ENCODE data around the gene GAN.

GAN gene

DNA sequence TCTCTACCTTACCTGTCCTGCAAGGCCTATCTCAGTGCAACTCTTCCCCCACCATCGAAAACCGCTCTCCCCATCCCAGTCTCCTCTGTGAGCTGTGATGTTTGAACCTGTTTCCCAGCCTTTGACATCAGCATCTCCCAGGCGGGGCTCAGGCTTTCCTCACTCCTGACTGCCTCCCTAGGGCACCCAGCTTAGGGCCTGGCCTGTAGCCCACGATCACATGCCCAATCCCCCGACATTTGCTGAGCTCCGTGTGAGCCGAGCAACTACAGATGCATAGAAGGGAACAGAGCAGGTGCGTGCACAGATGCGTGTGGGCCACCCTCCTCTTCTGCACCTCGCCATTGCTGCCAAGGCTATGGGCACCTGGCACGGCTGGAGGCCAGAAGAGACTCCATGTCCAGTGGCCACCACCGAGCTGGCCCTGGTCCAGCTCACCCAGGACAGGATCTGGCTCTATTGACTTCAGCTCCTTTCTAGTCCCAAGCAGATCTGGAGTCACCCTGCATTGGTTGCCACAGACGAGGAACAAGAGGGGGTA lies 94.3 kb downstream of the GAN start:
- TF ChIP-seq, protein P1, sequence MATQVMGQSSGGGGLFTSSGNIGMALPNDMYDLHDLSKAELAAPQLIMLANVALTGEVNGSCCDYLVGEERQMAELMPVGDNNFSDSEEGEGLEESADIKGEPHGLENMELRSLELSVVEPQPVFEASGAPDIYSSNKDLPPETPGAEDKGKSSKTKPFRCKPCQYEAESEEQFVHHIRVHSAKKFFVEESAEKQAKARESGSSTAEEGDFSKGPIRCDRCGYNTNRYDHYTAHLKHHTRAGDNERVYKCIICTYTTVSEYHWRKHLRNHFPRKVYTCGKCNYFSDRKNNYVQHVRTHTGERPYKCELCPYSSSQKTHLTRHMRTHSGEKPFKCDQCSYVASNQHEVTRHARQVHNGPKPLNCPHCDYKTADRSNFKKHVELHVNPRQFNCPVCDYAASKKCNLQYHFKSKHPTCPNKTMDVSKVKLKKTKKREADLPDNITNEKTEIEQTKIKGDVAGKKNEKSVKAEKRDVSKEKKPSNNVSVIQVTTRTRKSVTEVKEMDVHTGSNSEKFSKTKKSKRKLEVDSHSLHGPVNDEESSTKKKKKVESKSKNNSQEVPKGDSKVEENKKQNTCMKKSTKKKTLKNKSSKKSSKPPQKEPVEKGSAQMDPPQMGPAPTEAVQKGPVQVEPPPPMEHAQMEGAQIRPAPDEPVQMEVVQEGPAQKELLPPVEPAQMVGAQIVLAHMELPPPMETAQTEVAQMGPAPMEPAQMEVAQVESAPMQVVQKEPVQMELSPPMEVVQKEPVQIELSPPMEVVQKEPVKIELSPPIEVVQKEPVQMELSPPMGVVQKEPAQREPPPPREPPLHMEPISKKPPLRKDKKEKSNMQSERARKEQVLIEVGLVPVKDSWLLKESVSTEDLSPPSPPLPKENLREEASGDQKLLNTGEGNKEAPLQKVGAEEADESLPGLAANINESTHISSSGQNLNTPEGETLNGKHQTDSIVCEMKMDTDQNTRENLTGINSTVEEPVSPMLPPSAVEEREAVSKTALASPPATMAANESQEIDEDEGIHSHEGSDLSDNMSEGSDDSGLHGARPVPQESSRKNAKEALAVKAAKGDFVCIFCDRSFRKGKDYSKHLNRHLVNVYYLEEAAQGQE (IDR thresholded peaks at IDR 0.05; ENCODE audit: insufficient read depth in 1 of 2, low read depth in 2 of 2, low read length in 2 of 2) = no peak
- TF ChIP-seq SIN3A (IDR thresholded peaks at IDR 0.05; ENCODE audit: borderline replicate concordance, insufficient read depth, low read length) = no peak
- no peak for TF ChIP-seq FOXP2 (optimal IDR thresholded peaks at IDR 0.05; ENCODE audit: borderline replicate concordance, extremely low read depth, extremely low read length, insufficient read depth)
- no peak for TF ChIP-seq POLR2AphosphoS5 (IDR thresholded peaks at IDR 0.05; ENCODE audit: low read depth, low read length)
- TF ChIP-seq TAF1 (IDR thresholded peaks at IDR 0.05; ENCODE audit: borderline replicate concordance, insufficient read depth, low read length) = no peak

GRCh38 chr16:81410643-81411293 lies 96.0 kb downstream of the GAN start:
- TF ChIP-seq SIN3A (IDR thresholded peaks at IDR 0.05; ENCODE audit: borderline replicate concordance, insufficient read depth, low read length) (no peak), POLR2AphosphoS5 (IDR thresholded peaks at IDR 0.05; ENCODE audit: low read depth, low read length) (no peak)

- TF ChIP-seq SIN3A (IDR thresholded peaks at IDR 0.05; ENCODE audit: borderline replicate concordance, insufficient read depth, low read length) = no peak
- no peak for TF ChIP-seq TAF1 (IDR thresholded peaks at IDR 0.05; ENCODE audit: borderline replicate concordance, insufficient read depth, low read length)
- TF ChIP-seq FOXP2 (optimal IDR thresholded peaks at IDR 0.05; ENCODE audit: borderline replicate concordance, extremely low read depth, extremely low read length, insufficient read depth) = no peak
- TF ChIP-seq, protein P1 (IDR thresholded peaks at IDR 0.05; ENCODE audit: insufficient read depth in 1 of 2, low read depth in 2 of 2, low read length in 2 of 2) = no peak
- no peak for TF ChIP-seq POLR2AphosphoS5 (IDR thresholded peaks at IDR 0.05; ENCODE audit: low read depth, low read length)
Observed at GRCh38 chr16:81413245-81413990, 98.7 kb downstream of the GAN start.

GRCh38 chr16:81415751-81416150 lies 101.0 kb downstream of the GAN start:
- no peak for TF ChIP-seq POLR2AphosphoS5 (IDR thresholded peaks at IDR 0.05; ENCODE audit: low read depth, low read length)
- TF ChIP-seq TAF1 (IDR thresholded peaks at IDR 0.05; ENCODE audit: borderline replicate concordance, insufficient read depth, low read length) = no peak
- no peak for TF ChIP-seq FOXP2 (optimal IDR thresholded peaks at IDR 0.05; ENCODE audit: borderline replicate concordance, extremely low read depth, extremely low read length, insufficient read depth)
- TF ChIP-seq SIN3A (IDR thresholded peaks at IDR 0.05; ENCODE audit: borderline replicate concordance, insufficient read depth, low read length) = no peak
- TF ChIP-seq, protein P1 (IDR thresholded peaks at IDR 0.05; ENCODE audit: insufficient read depth in 1 of 2, low read depth in 2 of 2, low read length in 2 of 2) = no peak

- no peak for TF ChIP-seq SIN3A (IDR thresholded peaks at IDR 0.05; ENCODE audit: borderline replicate concordance, insufficient read depth, low read length)
- TF ChIP-seq, protein P1 (IDR thresholded peaks at IDR 0.05; ENCODE audit: insufficient read depth in 1 of 2, low read depth in 2 of 2, low read length in 2 of 2) = no peak
Observed at GRCh38 chr16:81416749-81417148, 102.0 kb downstream of the GAN start.
